Epithelial cell of proximal tubule (primary cell): Measurements from ENCODE around the gene P2RX7. TPM values are rescaled to one million over a fixed set of nuclear protein-coding genes. Genes with fewer than 3 reads are reported as not detected.
A peak's percentile ranks its signal among the peaks of the same experiment; 100 is the strongest.

ENCODE experiments used
- DNase-seq: peaks from one replicate; pipeline ENCODE4 v3.0.0-alpha.2; 2011; ENCODE audit warnings: low read depth
- H3K4me3 ChIP-seq: 2 replicates; pipeline ENCODE4 v1.5.1; 2011; ENCODE audit warnings: low read depth, mild to moderate bottlenecking, low read length
- total RNA-seq: library from RNA; depleted of rRNA; stranded (reverse); fragments of >200 nt; gene quantifications from 2 replicates; pipeline ENCODE4 v1.2.3, GENCODE V29; 2015
- TF ChIP-seq, protein P1 (sequence below): conservative IDR thresholded peaks from 2 replicates; pipeline ENCODE4 v1.5.1; 2012; ENCODE audit warnings: low read depth, mild to moderate bottlenecking, low read length

Gene P2RX7
- not detected in 2 replicates for total RNA-seq

DNA sequence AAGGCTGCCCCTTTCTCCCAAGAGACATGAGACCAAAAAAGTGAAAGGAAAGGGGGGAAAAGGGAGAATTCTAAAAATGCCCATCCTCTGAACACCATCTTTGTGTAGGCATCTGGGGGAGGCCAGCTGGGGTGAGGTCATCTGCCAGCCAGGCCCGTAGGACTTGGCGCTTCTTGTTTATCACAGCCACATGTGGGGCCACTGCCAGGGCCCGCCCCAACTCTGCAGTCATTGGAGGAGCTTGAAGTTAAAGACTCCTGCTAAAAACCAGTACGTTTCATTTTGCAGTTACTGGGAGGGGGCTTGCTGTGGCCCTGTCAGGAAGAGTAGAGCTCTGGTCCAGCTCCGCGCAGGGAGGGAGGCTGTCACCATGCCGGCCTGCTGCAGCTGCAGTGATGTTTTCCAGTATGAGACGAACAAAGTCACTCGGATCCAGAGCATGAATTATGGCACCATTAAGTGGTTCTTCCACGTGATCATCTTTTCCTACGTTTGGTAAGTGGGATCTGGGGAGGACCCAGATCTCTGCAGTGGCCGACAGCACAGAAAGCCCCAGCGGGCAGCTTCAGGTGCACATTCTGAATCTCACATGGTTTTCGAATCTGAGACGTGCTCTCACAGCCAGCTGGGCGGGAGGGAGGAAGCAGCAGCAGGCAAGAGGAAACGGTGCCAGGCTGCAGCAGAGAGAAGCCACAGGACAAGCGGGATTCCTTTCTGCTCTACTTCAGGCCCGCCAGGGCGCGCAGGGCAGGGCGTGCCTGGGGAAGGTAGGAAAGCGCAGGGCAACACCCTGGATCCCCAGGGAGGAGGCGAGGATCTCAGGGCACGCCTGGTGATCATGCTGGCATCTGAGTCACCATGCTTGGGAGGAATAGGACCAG lies at the start of gene P2RX7:
Gene P2RX7 (plus strand): TSS at position 276 of the 881 bp plus-strand sequence. CDS start 95 bp downstream, at position 371.
- TF ChIP-seq, protein P1, sequence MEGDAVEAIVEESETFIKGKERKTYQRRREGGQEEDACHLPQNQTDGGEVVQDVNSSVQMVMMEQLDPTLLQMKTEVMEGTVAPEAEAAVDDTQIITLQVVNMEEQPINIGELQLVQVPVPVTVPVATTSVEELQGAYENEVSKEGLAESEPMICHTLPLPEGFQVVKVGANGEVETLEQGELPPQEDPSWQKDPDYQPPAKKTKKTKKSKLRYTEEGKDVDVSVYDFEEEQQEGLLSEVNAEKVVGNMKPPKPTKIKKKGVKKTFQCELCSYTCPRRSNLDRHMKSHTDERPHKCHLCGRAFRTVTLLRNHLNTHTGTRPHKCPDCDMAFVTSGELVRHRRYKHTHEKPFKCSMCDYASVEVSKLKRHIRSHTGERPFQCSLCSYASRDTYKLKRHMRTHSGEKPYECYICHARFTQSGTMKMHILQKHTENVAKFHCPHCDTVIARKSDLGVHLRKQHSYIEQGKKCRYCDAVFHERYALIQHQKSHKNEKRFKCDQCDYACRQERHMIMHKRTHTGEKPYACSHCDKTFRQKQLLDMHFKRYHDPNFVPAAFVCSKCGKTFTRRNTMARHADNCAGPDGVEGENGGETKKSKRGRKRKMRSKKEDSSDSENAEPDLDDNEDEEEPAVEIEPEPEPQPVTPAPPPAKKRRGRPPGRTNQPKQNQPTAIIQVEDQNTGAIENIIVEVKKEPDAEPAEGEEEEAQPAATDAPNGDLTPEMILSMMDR, result peak; percentile 36
- no peak for DNase-seq
- peak within 1 kb of the TSS; percentile 37 for H3K4me3 ChIP-seq

DNA sequence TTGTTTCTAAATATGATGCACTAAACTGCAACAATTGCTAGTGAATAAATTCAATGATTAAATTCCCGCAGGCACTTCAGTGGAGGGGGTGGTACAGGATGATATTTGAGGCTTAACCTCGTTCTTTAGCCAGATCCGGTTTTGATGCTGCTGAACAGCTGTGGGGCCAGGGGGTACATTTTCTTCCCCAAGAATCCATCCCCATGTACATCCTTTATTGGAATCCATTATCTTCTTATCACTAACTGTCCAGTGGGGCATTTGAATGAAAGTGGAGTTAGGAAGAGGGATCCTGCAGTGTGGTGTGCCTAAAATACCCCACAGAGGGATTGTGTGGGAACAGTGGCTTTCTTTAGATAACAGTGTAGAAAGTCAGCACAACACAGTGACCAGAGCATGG lies 48.4 kb upstream of the P2RX7 start:
- TF ChIP-seq, protein P1, result no peak
- DNase-seq, result no peak

DNA sequence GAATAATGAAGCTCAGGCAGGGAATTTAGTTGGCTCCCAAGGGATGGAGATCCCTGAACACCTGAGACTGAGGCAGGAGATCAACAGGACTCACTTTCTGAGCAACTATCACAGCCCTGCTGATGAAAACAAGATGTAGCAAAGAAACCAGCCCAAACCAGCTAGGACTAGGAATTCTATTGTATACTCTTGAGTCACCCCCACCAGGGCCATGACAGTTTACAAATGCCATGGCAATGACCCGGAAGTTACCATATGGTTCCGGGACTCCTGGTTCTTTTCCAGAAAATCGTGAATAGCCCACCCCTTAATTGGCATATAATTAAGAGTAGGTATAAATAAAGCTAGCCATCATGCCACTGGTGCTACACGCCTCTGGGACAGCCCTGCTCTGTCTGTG lies 47.6 kb upstream of the P2RX7 start:
- H3K4me3 ChIP-seq, result no peak overlapping the region
- DNase-seq, result no peak

More for the DNA sequence above, 48.4 kb upstream of the P2RX7 start:
- H3K4me3 ChIP-seq, result no peak overlapping the region

DNA sequence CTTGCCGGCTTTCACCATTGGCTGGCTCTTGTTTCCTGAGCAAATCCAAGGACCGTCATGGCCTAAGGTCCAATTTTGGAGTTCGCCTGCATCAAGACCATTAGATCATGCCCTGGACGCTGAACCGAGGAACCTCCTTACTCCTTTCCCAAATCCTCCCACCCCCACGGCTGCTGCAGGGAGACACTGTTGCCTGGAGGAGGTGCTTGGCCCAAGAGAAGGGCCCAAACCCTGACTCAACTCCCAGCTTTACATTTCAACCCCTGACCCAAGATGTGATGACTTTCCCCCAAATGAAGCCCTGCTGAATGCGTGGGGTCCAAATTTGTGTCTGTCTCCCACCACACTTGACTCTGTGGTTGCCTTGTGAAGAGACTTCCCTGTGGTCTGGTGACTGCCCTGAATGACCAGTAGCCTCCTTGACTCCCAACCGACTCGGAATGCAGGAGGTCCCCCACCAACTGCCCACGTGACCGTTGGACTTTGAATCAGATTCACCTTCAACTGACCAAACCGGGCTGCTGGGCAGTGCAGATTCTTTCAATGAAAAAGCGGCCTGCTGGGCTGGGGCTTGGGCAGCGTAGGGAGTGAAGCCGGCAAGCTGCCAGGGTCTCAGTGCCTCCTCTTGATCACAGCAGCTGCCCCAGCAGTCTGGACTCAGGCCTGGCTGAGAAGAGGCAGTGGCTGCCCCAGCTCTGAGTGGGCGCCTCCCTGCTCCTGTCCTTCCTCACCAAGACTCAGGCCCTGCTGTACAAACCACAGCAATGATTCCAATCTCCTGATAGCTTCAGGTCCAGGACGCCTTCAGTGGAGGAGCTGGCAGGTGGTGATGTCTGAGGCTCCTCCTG lies 46.9 kb upstream of the P2RX7 start:
- TF ChIP-seq, protein P1, result no peak
- H3K4me3 ChIP-seq, result no peak overlapping the region
- DNase-seq, result no peak

More for the DNA sequence above, 47.6 kb upstream of the P2RX7 start:
- TF ChIP-seq, protein P1, result no peak

DNA sequence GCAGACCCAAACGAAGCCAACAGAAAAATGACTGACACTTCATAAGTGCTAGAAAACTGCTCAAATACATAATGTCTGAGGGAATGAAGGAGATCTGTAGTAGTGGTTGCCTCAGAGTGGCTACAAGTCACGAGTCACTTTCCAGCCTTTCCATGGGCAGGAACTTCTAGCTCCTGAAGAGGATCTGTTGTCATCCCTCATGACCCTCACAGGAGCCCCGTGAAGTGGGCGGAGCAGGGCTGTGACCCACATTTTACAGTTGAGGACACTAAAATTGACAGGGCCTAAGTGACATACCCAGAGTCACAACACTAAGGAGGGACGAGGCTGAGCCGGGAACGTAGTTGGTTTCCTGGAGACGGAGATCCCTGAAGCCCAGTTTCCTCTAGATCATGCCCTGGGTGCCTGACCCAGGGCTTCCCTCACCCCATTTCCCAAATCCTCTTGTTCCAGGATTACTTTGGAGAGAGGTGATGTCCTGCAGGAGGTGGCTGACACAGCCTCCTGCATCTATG lies 45.8 kb upstream of the P2RX7 start:
- no peak for DNase-seq
- H3K4me3 ChIP-seq, result no peak overlapping the region
- TF ChIP-seq, protein P1, result no peak

DNA sequence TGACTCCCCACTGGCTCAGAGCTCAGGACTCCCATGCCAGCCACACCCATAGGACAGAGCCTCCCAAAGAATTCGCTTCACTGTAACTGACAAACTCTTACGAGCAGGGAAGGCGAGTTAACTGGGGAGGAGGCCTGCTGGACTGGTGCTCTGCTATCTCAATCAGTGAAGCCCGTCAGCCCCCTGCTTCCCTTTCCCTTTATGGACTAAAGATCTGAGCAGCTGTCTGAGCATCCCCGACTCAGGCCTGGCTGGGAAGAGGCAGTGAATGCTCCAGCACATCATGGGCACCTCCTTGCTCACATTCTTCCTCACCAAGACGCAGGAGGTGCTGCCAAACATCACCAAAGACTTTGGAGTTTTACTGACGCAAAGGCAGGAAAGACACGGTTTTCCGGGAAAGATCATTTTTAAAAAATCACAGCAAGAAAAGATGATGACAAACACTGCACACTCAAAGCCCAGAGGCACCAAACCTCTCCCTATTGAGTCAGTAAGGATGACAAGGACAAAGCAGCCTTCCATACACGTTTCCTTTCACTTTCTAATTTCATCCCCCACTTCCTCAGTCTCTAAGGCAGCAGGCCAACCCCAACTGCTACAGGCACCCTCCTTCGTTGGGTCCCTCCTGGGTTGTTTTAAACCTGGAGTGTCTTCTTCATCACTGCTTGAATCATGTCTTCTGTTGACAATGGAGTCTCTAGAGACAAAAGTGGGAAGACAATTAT lies 45.0 kb upstream of the P2RX7 start:
- H3K4me3 ChIP-seq, result no peak overlapping the region
- no peak for DNase-seq
- TF ChIP-seq, protein P1, result no peak
